GM10847 (cell line): Measurements from ENCODE around the gene FAM131A.

Experiments
- POLR2A ChIP-seq: IDR thresholded peaks from 2 replicates; pipeline ENCODE4 v1.6.1; 2011; ENCODE audit not compliant: insufficient read length; ENCODE audit errors: extremely low read depth

The FAM131A gene

GRCh38 chr3:184355261-184356040, 18.1 kb downstream of the FAM131A start:
- TF ChIP-seq POLR2A = no peak

- TF ChIP-seq POLR2A = no peak
Observed at GRCh38 chr3:184357248-184358123, 20.1 kb downstream of the FAM131A start.

- no peak for TF ChIP-seq POLR2A
Observed at GRCh38 chr3:184358124-184358767, 20.8 kb downstream of the FAM131A start.

GRCh38 chr3:184358921-184359350, 21.5 kb downstream of the FAM131A start:
- no peak for TF ChIP-seq POLR2A

GRCh38 chr3:184359610-184360009, 22.2 kb downstream of the FAM131A start:
- TF ChIP-seq POLR2A = no peak

- TF ChIP-seq POLR2A = no peak
Observed at GRCh38 chr3:184360070-184360928, 22.9 kb downstream of the FAM131A start.

GRCh38 chr3:184360929-184361531, 23.6 kb downstream of the FAM131A start:
- TF ChIP-seq POLR2A = no peak

- peak; percentile 54 for TF ChIP-seq POLR2A
Observed at GRCh38 chr3:184361532-184361931, 24.1 kb downstream of the FAM131A start, which contains the start of the genes CLCN2 and POLR2H. CLCN2 (minus strand) TSS chr3:184361605; CDS start chr3:184361479, 126 bp downstream. POLR2H (plus strand) TSS chr3:184361710; CDS start chr3:184363493, 1,783 bp downstream.

- no peak for TF ChIP-seq POLR2A
Observed at GRCh38 chr3:184361932-184362667, 24.7 kb downstream of the FAM131A start.

GRCh38 chr3:184362668-184363546, 25.5 kb downstream of the FAM131A start:
- TF ChIP-seq POLR2A = peak; percentile 75

GRCh38 chr3:184366619-184367289, 29.4 kb downstream of the FAM131A start:
- no peak for TF ChIP-seq POLR2A

GRCh38 chr3:184368116-184368515, 30.7 kb downstream of the FAM131A start:
- no peak for TF ChIP-seq POLR2A

GRCh38 chr3:184368586-184369183, 31.3 kb downstream of the FAM131A start:
- TF ChIP-seq POLR2A = no peak
